Ishikawa (cell line): ENCODE measurements around the gene PALLD.

Experiments used
- CEBPB ChIP-seq: IDR thresholded peaks from 2 replicates; pipeline ENCODE4 v1.6.1; 2012
- CREB1 ChIP-seq: IDR thresholded peaks from 2 replicates; pipeline ENCODE4 v1.6.1; 2012; ENCODE audit warnings: low read depth
- EGR1 ChIP-seq: IDR thresholded peaks from 2 replicates; pipeline ENCODE4 v1.6.1; 2012
- EP300 ChIP-seq: IDR thresholded peaks from 2 replicates; pipeline ENCODE4 v1.6.1; 2012; ENCODE audit warnings: borderline replicate concordance
- FOXM1 ChIP-seq: IDR thresholded peaks from 2 replicates; pipeline ENCODE4 v1.6.1; 2012; ENCODE audit warnings: low read depth, borderline replicate concordance
- NFIC ChIP-seq: IDR thresholded peaks from 2 replicates; pipeline ENCODE4 v1.6.1; 2012
- RAD21 ChIP-seq: IDR thresholded peaks from 2 replicates; pipeline ENCODE4 v1.6.1; 2012; ENCODE audit warnings: low read depth
- TAF1 ChIP-seq: IDR thresholded peaks from 2 replicates; pipeline ENCODE4 v1.6.1; 2012; ENCODE audit warnings: low read depth, mild to moderate bottlenecking
- TCF12 ChIP-seq: IDR thresholded peaks from 2 replicates; pipeline ENCODE4 v1.6.1; 2012; ENCODE audit warnings: low read depth
- TEAD4 ChIP-seq: IDR thresholded peaks from 2 replicates; pipeline ENCODE4 v1.6.1; 2012
- YY1 ChIP-seq: IDR thresholded peaks from 2 replicates; pipeline ENCODE4 v1.6.1; 2012; ENCODE audit warnings: low read depth
- ZBTB7A ChIP-seq: IDR thresholded peaks from 2 replicates; pipeline ENCODE4 v1.6.1; 2012; ENCODE audit warnings: low read depth
- TF ChIP-seq, protein P1 (sequence below): IDR thresholded peaks from 2 replicates; pipeline ENCODE4 v1.6.1; 2012
- TF ChIP-seq, protein P2 (sequence below): IDR thresholded peaks from 2 replicates; pipeline ENCODE4 v1.6.1; 2012; ENCODE audit warnings: low read depth, mild to moderate bottlenecking
- TF ChIP-seq, protein P3 (sequence below): IDR thresholded peaks from 2 replicates; pipeline ENCODE4 v1.6.1; 2012

PALLD gene

GRCh38 chr4:168540086-168540485 is 43.2 kb downstream of the PALLD start:
- no peak for TF ChIP-seq TEAD4
- no peak for TF ChIP-seq TAF1
- TF ChIP-seq, protein P1, sequence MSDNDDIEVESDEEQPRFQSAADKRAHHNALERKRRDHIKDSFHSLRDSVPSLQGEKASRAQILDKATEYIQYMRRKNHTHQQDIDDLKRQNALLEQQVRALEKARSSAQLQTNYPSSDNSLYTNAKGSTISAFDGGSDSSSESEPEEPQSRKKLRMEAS = no peak
- no peak for TF ChIP-seq EGR1
- TF ChIP-seq, protein P2, sequence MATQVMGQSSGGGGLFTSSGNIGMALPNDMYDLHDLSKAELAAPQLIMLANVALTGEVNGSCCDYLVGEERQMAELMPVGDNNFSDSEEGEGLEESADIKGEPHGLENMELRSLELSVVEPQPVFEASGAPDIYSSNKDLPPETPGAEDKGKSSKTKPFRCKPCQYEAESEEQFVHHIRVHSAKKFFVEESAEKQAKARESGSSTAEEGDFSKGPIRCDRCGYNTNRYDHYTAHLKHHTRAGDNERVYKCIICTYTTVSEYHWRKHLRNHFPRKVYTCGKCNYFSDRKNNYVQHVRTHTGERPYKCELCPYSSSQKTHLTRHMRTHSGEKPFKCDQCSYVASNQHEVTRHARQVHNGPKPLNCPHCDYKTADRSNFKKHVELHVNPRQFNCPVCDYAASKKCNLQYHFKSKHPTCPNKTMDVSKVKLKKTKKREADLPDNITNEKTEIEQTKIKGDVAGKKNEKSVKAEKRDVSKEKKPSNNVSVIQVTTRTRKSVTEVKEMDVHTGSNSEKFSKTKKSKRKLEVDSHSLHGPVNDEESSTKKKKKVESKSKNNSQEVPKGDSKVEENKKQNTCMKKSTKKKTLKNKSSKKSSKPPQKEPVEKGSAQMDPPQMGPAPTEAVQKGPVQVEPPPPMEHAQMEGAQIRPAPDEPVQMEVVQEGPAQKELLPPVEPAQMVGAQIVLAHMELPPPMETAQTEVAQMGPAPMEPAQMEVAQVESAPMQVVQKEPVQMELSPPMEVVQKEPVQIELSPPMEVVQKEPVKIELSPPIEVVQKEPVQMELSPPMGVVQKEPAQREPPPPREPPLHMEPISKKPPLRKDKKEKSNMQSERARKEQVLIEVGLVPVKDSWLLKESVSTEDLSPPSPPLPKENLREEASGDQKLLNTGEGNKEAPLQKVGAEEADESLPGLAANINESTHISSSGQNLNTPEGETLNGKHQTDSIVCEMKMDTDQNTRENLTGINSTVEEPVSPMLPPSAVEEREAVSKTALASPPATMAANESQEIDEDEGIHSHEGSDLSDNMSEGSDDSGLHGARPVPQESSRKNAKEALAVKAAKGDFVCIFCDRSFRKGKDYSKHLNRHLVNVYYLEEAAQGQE = no peak
- no peak for TF ChIP-seq CEBPB
- no peak for TF ChIP-seq CREB1
- no peak for TF ChIP-seq EP300

- TF ChIP-seq EP300 = no peak
- no peak for TF ChIP-seq TCF12
- no peak for TF ChIP-seq EGR1
- TF ChIP-seq, protein P1 = no peak
- TF ChIP-seq CEBPB = no peak
- TF ChIP-seq NFIC = no peak
- no peak for TF ChIP-seq TAF1
- TF ChIP-seq TEAD4 = no peak
- TF ChIP-seq FOXM1 = no peak
- TF ChIP-seq CREB1 = no peak
- TF ChIP-seq, protein P2 = no peak
- TF ChIP-seq RAD21 = no peak
- TF ChIP-seq YY1 = no peak
- TF ChIP-seq, protein P3, sequence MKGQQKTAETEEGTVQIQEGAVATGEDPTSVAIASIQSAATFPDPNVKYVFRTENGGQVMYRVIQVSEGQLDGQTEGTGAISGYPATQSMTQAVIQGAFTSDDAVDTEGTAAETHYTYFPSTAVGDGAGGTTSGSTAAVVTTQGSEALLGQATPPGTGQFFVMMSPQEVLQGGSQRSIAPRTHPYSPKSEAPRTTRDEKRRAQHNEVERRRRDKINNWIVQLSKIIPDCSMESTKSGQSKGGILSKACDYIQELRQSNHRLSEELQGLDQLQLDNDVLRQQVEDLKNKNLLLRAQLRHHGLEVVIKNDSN = no peak
- no peak for TF ChIP-seq ZBTB7A
Measured at GRCh38 chr4:168540503-168541265, 43.8 kb downstream of the PALLD start.

DNA sequence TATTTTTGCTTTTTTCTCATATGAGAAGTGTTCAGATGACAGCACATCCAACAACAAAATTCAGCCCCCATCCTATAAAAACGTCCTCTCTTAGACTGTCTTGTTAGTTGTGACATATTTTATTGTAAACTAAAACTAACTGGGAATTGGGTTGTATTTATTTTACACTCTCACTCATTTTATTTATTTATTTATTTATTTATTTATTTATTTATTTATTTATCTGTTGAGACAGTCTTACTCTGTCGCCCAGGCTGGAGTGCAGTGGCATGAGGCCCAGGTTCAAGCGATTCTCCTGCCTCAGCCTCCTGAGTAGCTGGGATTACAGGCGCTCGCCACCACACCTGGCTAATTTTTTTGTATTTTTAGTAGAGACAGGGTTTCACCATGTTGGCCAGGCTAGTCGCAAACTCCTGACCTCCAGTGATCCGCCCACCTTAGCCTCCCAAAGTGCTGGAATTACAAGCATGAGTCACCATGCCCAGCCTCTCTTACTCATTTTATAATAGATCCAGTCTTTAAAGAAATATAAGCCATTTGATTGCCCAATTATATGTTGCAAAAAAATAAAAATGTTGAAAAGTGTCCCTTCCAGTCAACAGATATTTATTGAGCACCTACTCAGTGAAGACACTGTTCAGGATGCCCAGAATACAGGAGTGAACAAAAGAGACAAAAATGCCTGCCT is 44.6 kb downstream of the PALLD start:
- peak; percentile 29; the same call in 1 of the 2 replicates for TF ChIP-seq CEBPB
- no peak for TF ChIP-seq TEAD4

DNA sequence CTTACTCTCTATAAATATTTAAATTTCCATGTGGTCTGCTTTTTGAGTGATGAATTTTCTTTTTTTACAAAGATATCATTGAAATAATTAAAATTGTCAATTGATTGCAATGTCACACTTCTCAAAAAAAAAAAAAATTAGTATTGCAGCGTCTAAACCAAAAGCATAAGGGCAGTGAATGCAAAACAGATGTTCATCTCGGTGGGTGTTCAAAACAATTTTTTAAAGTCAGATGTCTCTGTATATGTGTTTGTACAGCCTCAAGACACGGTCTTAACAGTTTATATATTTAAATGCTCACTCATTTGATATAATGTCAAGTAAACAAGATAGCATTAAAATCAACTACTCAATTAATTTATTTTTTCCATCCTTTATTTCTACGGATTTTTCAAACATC is 52.3 kb downstream of the PALLD start:
- TF ChIP-seq CREB1 (no peak), CEBPB (no peak), RAD21 (no peak), EP300 (no peak), YY1 (no peak), TCF12 (no peak), EGR1 (no peak)
- TF ChIP-seq, protein P1 = no peak

GRCh38 chr4:168550064-168550766 is 53.4 kb downstream of the PALLD start:
- TF ChIP-seq TCF12 = no peak
- no peak for TF ChIP-seq EP300
- TF ChIP-seq RAD21 = no peak
- TF ChIP-seq YY1 = no peak
- no peak for TF ChIP-seq NFIC
- no peak for TF ChIP-seq FOXM1
- TF ChIP-seq, protein P3 = no peak
- TF ChIP-seq EGR1 = no peak
- TF ChIP-seq CREB1 = no peak
- no peak for TF ChIP-seq TEAD4
- TF ChIP-seq, protein P1 = no peak

DNA sequence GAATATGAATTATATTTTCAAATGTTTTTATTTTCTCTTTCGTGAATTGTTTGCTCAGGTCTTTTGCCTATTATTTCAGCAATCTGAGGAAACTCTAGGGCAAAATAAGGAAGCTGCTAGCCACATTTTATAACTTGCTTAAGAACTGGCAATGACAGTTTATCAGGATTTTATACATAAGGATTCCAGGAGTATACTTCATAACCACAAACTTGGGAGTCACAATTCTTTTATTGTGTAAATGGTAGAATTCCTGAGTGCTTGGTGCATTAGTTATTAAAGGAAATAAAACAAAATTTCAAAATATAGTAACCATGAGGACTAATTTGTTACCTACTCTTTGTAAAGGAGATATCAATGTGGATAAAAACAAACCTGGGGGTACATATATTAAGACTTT is 54.4 kb downstream of the PALLD start:
- no peak for TF ChIP-seq FOXM1
